D341Med (cell line): Measurements from ENCODE around the gene C11orf87.

ENCODE experiments used
- DNase-seq: peaks from one replicate; pipeline ENCODE4 v3.0.0; 2012; ENCODE audit warnings: low spot score

The C11orf87 gene

GRCh38 chr11:109443052-109443451 lies 21.1 kb downstream of the C11orf87 start:
- DNase-seq = no peak

GRCh38 chr11:109454857-109455256 lies 32.9 kb downstream of the C11orf87 start:
- no peak for DNase-seq
